HG02840 (cell line): ENCODE measurements around the gene NOG.

ENCODE experiments used
- ATAC-seq: cut with Tn5 transposase; IDR thresholded peaks from one replicate; pipeline ENCODE4 v1.9.1; 2021; ENCODE audit warnings: mild to moderate bottlenecking, moderate library complexity, moderate number of reproducible peaks; ENCODE audit not compliant: unreplicated experiment, low FRiP score

NOG gene

GRCh38 chr17:56596691-56597494 is 3.4 kb downstream of the NOG start:
- no peak for ATAC-seq

- no peak for ATAC-seq
Measured at GRCh38 chr17:56597495-56597990, 4.0 kb downstream of the NOG start.

GRCh38 chr17:56598466-56598865 is 5.0 kb downstream of the NOG start:
- no peak for ATAC-seq

- ATAC-seq, result no peak
Measured at GRCh38 chr17:56599088-56599487, 5.6 kb downstream of the NOG start.

- ATAC-seq, result no peak
Measured at GRCh38 chr17:56599566-56599965, 6.1 kb downstream of the NOG start.

- no peak for ATAC-seq
Measured at GRCh38 chr17:56600256-56600655, 6.8 kb downstream of the NOG start.

GRCh38 chr17:56601591-56601990 is 8.1 kb downstream of the NOG start:
- ATAC-seq, result no peak

- ATAC-seq, result no peak
Measured at GRCh38 chr17:56602292-56603130, 9.0 kb downstream of the NOG start.

- ATAC-seq, result no peak
Measured at GRCh38 chr17:56603486-56604238, 10.2 kb downstream of the NOG start.

- no peak for ATAC-seq
Measured at GRCh38 chr17:56604691-56605290, 11.3 kb downstream of the NOG start.

- no peak for ATAC-seq
Measured at GRCh38 chr17:56608944-56609343, 15.4 kb downstream of the NOG start.

GRCh38 chr17:56610321-56610720 is 16.8 kb downstream of the NOG start:
- ATAC-seq, result no peak

GRCh38 chr17:56613131-56613530 is 19.6 kb downstream of the NOG start:
- ATAC-seq, result no peak

- ATAC-seq, result no peak
Measured at GRCh38 chr17:56614522-56614921, 21.0 kb downstream of the NOG start.

GRCh38 chr17:56616239-56616638 is 22.7 kb downstream of the NOG start:
- no peak for ATAC-seq

GRCh38 chr17:56623383-56623782 is 29.9 kb downstream of the NOG start:
- no peak for ATAC-seq

GRCh38 chr17:56624309-56624708 is 30.8 kb downstream of the NOG start:
- ATAC-seq, result no peak

- no peak for ATAC-seq
Measured at GRCh38 chr17:56624912-56625311, 31.4 kb downstream of the NOG start.

GRCh38 chr17:56629531-56630075 is 36.1 kb downstream of the NOG start:
- ATAC-seq, result no peak

GRCh38 chr17:56630202-56630601 is 36.7 kb downstream of the NOG start:
- no peak for ATAC-seq
